ENCODE data around the gene SUCO. TPM values are rescaled to one million over a fixed set of nuclear protein-coding genes. Genes with fewer than 3 reads are reported as not detected.

SUCO gene
- total and polyA plus RNA-seq, 2 of the 4 experiments (the other 2 are of a cell fraction), result 11.4 to 21.5 TPM

GRCh38 chr1:172537827-172538391 lies 5.0 kb downstream of the SUCO start:
- Histone ChIP-seq H3K27me3 (ENCODE audit: control insufficient read depth, insufficient read depth, low read length) (no peaks in the 10 kb centered on the region), H2AK5ac (ENCODE audit: low read depth, low read length) (no peak overlapping the region), H3K4me1 (ENCODE audit: control insufficient read depth, insufficient read depth, low read length) (peaks cover 2% of the 10 kb centered on the region; the same call in 1 of the 2 replicates), H3K4ac (ENCODE audit: low read depth, low read length) (no peak overlapping the region), H2AK9ac (replicated peaks; ENCODE audit: low read depth, low read length, poor library complexity) (no peak overlapping the region), H3K9ac (ENCODE audit: low read depth, low read length) (no peak overlapping the region), H4K5ac (ENCODE audit: low read depth, low read length) (no peak overlapping the region), H2AFZ (replicated peaks; ENCODE audit: low read length, poor library complexity) (no peak overlapping the region), H3K4me3 (ENCODE audit: insufficient read depth, low read depth, low read length) (no peak overlapping the region), H3K9me1 (ENCODE audit: insufficient read depth, low read length) (peaks cover 7% of the 10 kb centered on the region; the same call in 1 of the 2 replicates), H3K4me2 (ENCODE audit: low read depth, low read length) (no peak overlapping the region; the same call in 1 of the 2 replicates), H4K91ac (ENCODE audit: insufficient read depth, low read depth, low read length) (no peak overlapping the region), H3K23ac (ENCODE audit: low read depth, low read length) (peak overlapping the region; percentile 54; the same call in 1 of the 2 replicates), H2BK20ac (ENCODE audit: low read depth, low read length) (no peak overlapping the region), H3K27ac (ENCODE audit: insufficient read depth, low read length) (no peak overlapping the region), H3K79me1 (ENCODE audit: low read depth in 1 of 2, low read length in 2 of 2) (peaks cover 9 to 58% of the 10 kb centered on the region in 2 experiments; a peak in 3 of 4 replicates), H3K14ac (replicated peaks; ENCODE audit: low read depth, low read length) (0 out of 2 replicates have a peak overlapping the region, but pooled peaks have one; percentile 12), H3K18ac (ENCODE audit: low read depth, low read length) (no peak overlapping the region), H3K56ac (ENCODE audit: extremely low read depth, insufficient read depth, low read length) (no peak overlapping the region), H3K36me3 (ENCODE audit: control insufficient read depth, insufficient read depth, low read length) (no peaks in the 10 kb centered on the region), H2BK5ac (ENCODE audit: low read depth, low read length, poor library complexity, severe bottlenecking) (no peak overlapping the region), H4K20me1 (ENCODE audit: insufficient read depth, low read length) (peaks cover 42% of the 10 kb centered on the region; the same call in 1 of the 2 replicates), H2BK120ac (ENCODE audit: low read depth, low read length) (no peak overlapping the region), H3K9me3 (ENCODE audit: control insufficient read depth, insufficient read depth, low read length) (no peaks in the 10 kb centered on the region), H2BK15ac (ENCODE audit: low read depth, low read length) (no peak overlapping the region), H4K8ac (ENCODE audit: low read depth in 2 of 2, low read length in 2 of 2) (no peak overlapping the region)
- in situ Hi-C loops (cut with MboI; ENCODE audit: low sequenced_read_pairs), result no loop called here
- no TSS peak for BruUV-seq (replicated peaks)
- ATAC-seq (ENCODE audit: low read depth), result no peak
- no peak for DNase-seq
- POLR2A ChIA-PET (ENCODE audit: unreplicated experiment), result no interaction called here
- CTCF ChIA-PET, result interaction anchor here (1.4 kb wide), 1 partner anchor 182 kb away, joined by 4 read pairs; no protein-coding TSS in a partner anchor
- no peak for TF ChIP-seq USF2 (IDR thresholded peaks at IDR 0.05; ENCODE audit: low read depth, low read length)
- no peak for TF ChIP-seq MAFK (IDR thresholded peaks at IDR 0.05; ENCODE audit: low read depth, low read length)
- no peak for TF ChIP-seq CEBPB (IDR thresholded peaks at IDR 0.05; ENCODE audit: low read depth, low read length)
- TF ChIP-seq RAD21 (IDR thresholded peaks at IDR 0.05; ENCODE audit: low read length), result no peak
- no peak for TF ChIP-seq RFX5 (IDR thresholded peaks at IDR 0.05; ENCODE audit: low read depth, low read length)
- TF ChIP-seq SMC3 (IDR thresholded peaks at IDR 0.05; ENCODE audit: low read depth, low read length), result no peak
- no peak for TF ChIP-seq CHD1 (IDR thresholded peaks at IDR 0.05; ENCODE audit: low read depth, low read length)
- TF ChIP-seq BHLHE40 (IDR thresholded peaks at IDR 0.05; ENCODE audit: low read depth, low read length), result no peak
- no peak for TF ChIP-seq MXI1 (IDR thresholded peaks at IDR 0.05; ENCODE audit: borderline replicate concordance, low read depth, low read length)
- TF ChIP-seq RCOR1 (IDR thresholded peaks at IDR 0.05; ENCODE audit: insufficient replicate concordance, low read length), result no peak
- TF ChIP-seq ELK1 (IDR thresholded peaks at IDR 0.05; ENCODE audit: borderline replicate concordance, low read depth, low read length), result no peak
- no peak for TF ChIP-seq MAZ (IDR thresholded peaks at IDR 0.05; ENCODE audit: borderline replicate concordance, low read depth, low read length)
- intact Hi-C loops (cut with micrococcal nuclease), result no loop called here
- dilution Hi-C loops (cut with HindIII; ENCODE audit: low sequenced_read_pairs, unreplicated experiment), result no loop called here
- 100% methylated on average over 1 of the region's 5 CpGs; no CpG with 5 or more reads in 1 of the 2 experiments for WGBS, 2 experiments (ENCODE audit: extremely low coverage in 2 of 2, insufficient read length in 1 of 2)

Measured in IMR-90 (cell line).